ENCODE measurements around the gene TSC1.

The TSC1 gene

GRCh38 chr9:132855904-132856303, 88.5 kb downstream of the TSC1 start:
- no peak for DNase-seq (ENCODE audit: low read depth)
- H3K36me3 ChIP-seq (ENCODE audit: control insufficient read depth, insufficient read depth, low read length, severe bottlenecking), result no peaks in the 10 kb centered on the region
- no peaks in the 10 kb centered on the region for H3K9me3 ChIP-seq (ENCODE audit: control insufficient read depth, low read length)
- no peaks in the 10 kb centered on the region for H3K27me3 ChIP-seq (replicated peaks; ENCODE audit: control insufficient read depth, insufficient read depth, low read length)
- H3K4me1 ChIP-seq (ENCODE audit: control insufficient read depth, insufficient read depth, low read length), result peaks cover 18% of the 10 kb centered on the region
- no peak overlapping the region for H3K4me3 ChIP-seq (ENCODE audit: low read length)
- H3K9ac ChIP-seq (ENCODE audit: low read length), result no peak overlapping the region

- Histone ChIP-seq H3K9ac (ENCODE audit: low read length) (no peak overlapping the region), H3K27me3 (replicated peaks; ENCODE audit: control insufficient read depth, insufficient read depth, low read length) (no peaks in the 10 kb centered on the region), H3K4me3 (ENCODE audit: low read length) (no peak overlapping the region), H3K36me3 (ENCODE audit: control insufficient read depth, insufficient read depth, low read length, severe bottlenecking) (no peaks in the 10 kb centered on the region), H3K9me3 (ENCODE audit: control insufficient read depth, low read length) (no peaks in the 10 kb centered on the region), H3K4me1 (ENCODE audit: control insufficient read depth, insufficient read depth, low read length) (peaks cover 18% of the 10 kb centered on the region)
- DNase-seq (ENCODE audit: low read depth), result no peak
These were observed 89.6 kb downstream of the TSC1 start for GRCh38 chr9:132854832-132855231.

GRCh38 chr9:132853482-132853881, 90.9 kb downstream of the TSC1 start:
- no peak overlapping the region for H3K9ac ChIP-seq (ENCODE audit: low read length)
- H3K36me3 ChIP-seq (ENCODE audit: control insufficient read depth, insufficient read depth, low read length, severe bottlenecking), result no peaks in the 10 kb centered on the region
- DNase-seq (ENCODE audit: low read depth), result no peak
- H3K27me3 ChIP-seq (replicated peaks; ENCODE audit: control insufficient read depth, insufficient read depth, low read length), result no peaks in the 10 kb centered on the region
- peaks cover 18% of the 10 kb centered on the region for H3K4me1 ChIP-seq (ENCODE audit: control insufficient read depth, insufficient read depth, low read length)
- H3K4me3 ChIP-seq (ENCODE audit: low read length), result no peak overlapping the region
- no peaks in the 10 kb centered on the region for H3K9me3 ChIP-seq (ENCODE audit: control insufficient read depth, low read length)

GRCh38 chr9:132849185-132849706, 95.2 kb downstream of the TSC1 start:
- no peak overlapping the region for H3K4me3 ChIP-seq (ENCODE audit: low read length)
- no peaks in the 10 kb centered on the region for H3K27me3 ChIP-seq (replicated peaks; ENCODE audit: control insufficient read depth, insufficient read depth, low read length)
- no peaks in the 10 kb centered on the region for H3K4me1 ChIP-seq (ENCODE audit: control insufficient read depth, insufficient read depth, low read length)
- DNase-seq (ENCODE audit: low read depth), result peak; percentile 12
- H3K36me3 ChIP-seq (ENCODE audit: control insufficient read depth, insufficient read depth, low read length, severe bottlenecking), result no peaks in the 10 kb centered on the region
- no peak overlapping the region for H3K9ac ChIP-seq (ENCODE audit: low read length)
- H3K9me3 ChIP-seq (ENCODE audit: control insufficient read depth, low read length), result no peaks in the 10 kb centered on the region

GRCh38 chr9:132846918-132847515, 97.4 kb downstream of the TSC1 start:
- Histone ChIP-seq H3K4me1 (ENCODE audit: control insufficient read depth, insufficient read depth, low read length) (no peaks in the 10 kb centered on the region), H3K36me3 (ENCODE audit: control insufficient read depth, insufficient read depth, low read length, severe bottlenecking) (no peaks in the 10 kb centered on the region), H3K4me3 (ENCODE audit: low read length) (no peak overlapping the region), H3K27me3 (replicated peaks; ENCODE audit: control insufficient read depth, insufficient read depth, low read length) (no peaks in the 10 kb centered on the region), H3K9me3 (ENCODE audit: control insufficient read depth, low read length) (no peaks in the 10 kb centered on the region), H3K9ac (ENCODE audit: low read length) (no peak overlapping the region)
- no peak for DNase-seq (ENCODE audit: low read depth)

- no peaks in the 10 kb centered on the region for H3K9me3 ChIP-seq (ENCODE audit: control insufficient read depth, low read length)
- no peak overlapping the region for H3K4me3 ChIP-seq (ENCODE audit: low read length)
- H3K36me3 ChIP-seq (ENCODE audit: control insufficient read depth, insufficient read depth, low read length, severe bottlenecking), result no peaks in the 10 kb centered on the region
- no peak for DNase-seq (ENCODE audit: low read depth)
- H3K9ac ChIP-seq (ENCODE audit: low read length), result no peak overlapping the region
- H3K4me1 ChIP-seq (ENCODE audit: control insufficient read depth, insufficient read depth, low read length), result no peaks in the 10 kb centered on the region
- H3K27me3 ChIP-seq (replicated peaks; ENCODE audit: control insufficient read depth, insufficient read depth, low read length), result no peaks in the 10 kb centered on the region
These were observed 98.1 kb downstream of the TSC1 start for GRCh38 chr9:132846109-132846917.

- DNase-seq (ENCODE audit: low read depth), result no peak
- H3K9me3 ChIP-seq (ENCODE audit: control insufficient read depth, low read length), result no peaks in the 10 kb centered on the region
- H3K9ac ChIP-seq (ENCODE audit: low read length), result no peak overlapping the region
- no peaks in the 10 kb centered on the region for H3K27me3 ChIP-seq (replicated peaks; ENCODE audit: control insufficient read depth, insufficient read depth, low read length)
- no peaks in the 10 kb centered on the region for H3K36me3 ChIP-seq (ENCODE audit: control insufficient read depth, insufficient read depth, low read length, severe bottlenecking)
- no peak overlapping the region for H3K4me3 ChIP-seq (ENCODE audit: low read length)
- no peaks in the 10 kb centered on the region for H3K4me1 ChIP-seq (ENCODE audit: control insufficient read depth, insufficient read depth, low read length)
These were observed 102.0 kb downstream of the TSC1 start for GRCh38 chr9:132842124-132843044.

Measured in adipocyte (in vitro differentiated cells).